HEK293 (cell line): ENCODE measurements around the gene STIP1.
A peak's percentile ranks its signal among the peaks of the same experiment; 100 is the strongest.

ENCODE experiments used
- BCL11A ChIP-seq: fragments of 450-650 bp; formaldehyde crosslinking; IDR thresholded peaks from 2 replicates; pipeline ENCODE4 v1.5.1; 2016; ENCODE audit warnings: low read depth, missing biosample characterization, missing genetic modification characterization
- GFI1B ChIP-seq: fragments of 450-650 bp; formaldehyde crosslinking; IDR thresholded peaks from 2 replicates; pipeline ENCODE4 v1.5.1; 2016; ENCODE audit warnings: missing biosample characterization, missing genetic modification characterization
- GLI2 ChIP-seq: fragments of 450-650 bp; formaldehyde crosslinking; IDR thresholded peaks from 2 replicates; pipeline ENCODE4; 2017; ENCODE audit warnings: missing biosample characterization, missing genetic modification characterization, low read depth, borderline replicate concordance
- GLIS1 ChIP-seq: fragments of 450-650 bp; formaldehyde crosslinking; IDR thresholded peaks from 2 replicates; pipeline ENCODE4 v1.5.1; 2016; ENCODE audit warnings: missing biosample characterization, missing genetic modification characterization
- HOXC10 ChIP-seq: sonication (generic); formaldehyde crosslinking; IDR thresholded peaks from 2 replicates; pipeline ENCODE4 v1.8.1; 2023; ENCODE audit warnings: mild to moderate bottlenecking, missing genetic modification reagents
- KLF7 ChIP-seq: fragments of 450-650 bp; formaldehyde crosslinking; IDR thresholded peaks from 2 replicates; pipeline ENCODE4 v1.5.1; 2016; ENCODE audit warnings: missing biosample characterization, missing genetic modification characterization, borderline replicate concordance
- RBAK ChIP-seq: fragments of 450-650 bp; formaldehyde crosslinking; IDR thresholded peaks from 2 replicates; pipeline ENCODE4 v1.5.1; 2016; ENCODE audit warnings: missing biosample characterization, missing genetic modification characterization
- WT1 ChIP-seq: fragments of 450-650 bp; formaldehyde crosslinking; IDR thresholded peaks from 2 replicates; pipeline ENCODE4 v1.5.1; 2016; ENCODE audit warnings: missing biosample characterization, missing genetic modification characterization
- ZBTB48 ChIP-seq: fragments of 450-650 bp; formaldehyde crosslinking; IDR thresholded peaks from 2 replicates; pipeline ENCODE4 v1.5.1; 2016; ENCODE audit warnings: missing biosample characterization, missing genetic modification characterization
- ZFP37 ChIP-seq: fragments of 450-650 bp; formaldehyde crosslinking; IDR thresholded peaks from 2 replicates; pipeline ENCODE4 v1.5.1; 2016; ENCODE audit warnings: missing biosample characterization, missing genetic modification characterization
- ZNF138 ChIP-seq: fragments of 450-650 bp; formaldehyde crosslinking; IDR thresholded peaks from 2 replicates; pipeline ENCODE4 v1.5.1; 2016; ENCODE audit warnings: missing biosample characterization, missing genetic modification characterization, borderline replicate concordance
- ZNF140 ChIP-seq: fragments of 450-650 bp; formaldehyde crosslinking; IDR thresholded peaks from 2 replicates; pipeline ENCODE4 v1.5.1; 2016; ENCODE audit warnings: missing biosample characterization, missing genetic modification characterization
- ZNF266 ChIP-seq: fragments of 450-650 bp; formaldehyde crosslinking; IDR thresholded peaks from 2 replicates; pipeline ENCODE4 v1.5.1; 2016; ENCODE audit warnings: missing biosample characterization, missing genetic modification characterization, low read depth
- ZNF341 ChIP-seq: fragments of 450-650 bp; formaldehyde crosslinking; IDR thresholded peaks from 2 replicates; pipeline ENCODE4; 2016; ENCODE audit warnings: low read depth, missing biosample characterization, missing genetic modification characterization
- ZNF37A ChIP-seq: fragments of 450-650 bp; IDR thresholded peaks from 2 replicates; pipeline ENCODE4 v1.5.1; 2018; ENCODE audit warnings: missing biosample characterization, missing genetic modification characterization
- ZNF391 ChIP-seq: fragments of 450-650 bp; formaldehyde crosslinking; IDR thresholded peaks from 2 replicates; pipeline ENCODE4 v1.5.1; 2016; ENCODE audit warnings: low read depth, missing biosample characterization, missing genetic modification characterization, borderline replicate concordance
- ZNF416 ChIP-seq: fragments of 450-650 bp; formaldehyde crosslinking; IDR thresholded peaks from 2 replicates; pipeline ENCODE4 v1.5.1; 2016; ENCODE audit warnings: missing biosample characterization, missing genetic modification characterization
- ZNF48 ChIP-seq: fragments of 450-650 bp; formaldehyde crosslinking; IDR thresholded peaks from 2 replicates; pipeline ENCODE4 v1.5.1; 2016; ENCODE audit warnings: missing biosample characterization, missing genetic modification characterization
- ZNF514 ChIP-seq: fragments of 450-650 bp; formaldehyde crosslinking; IDR thresholded peaks from 2 replicates; pipeline ENCODE4 v1.5.1; 2016; ENCODE audit warnings: missing biosample characterization, missing genetic modification characterization
- ZNF544 ChIP-seq: fragments of 450-650 bp; formaldehyde crosslinking; IDR thresholded peaks from 2 replicates; pipeline ENCODE4 v1.5.0; 2017; ENCODE audit warnings: missing biosample characterization, missing genetic modification characterization
- ZNF548 ChIP-seq: fragments of 450-650 bp; formaldehyde crosslinking; IDR thresholded peaks from 2 replicates; pipeline ENCODE4 v1.5.1; 2016; ENCODE audit warnings: missing biosample characterization, missing genetic modification characterization
- ZNF558 ChIP-seq: fragments of 450-650 bp; formaldehyde crosslinking; IDR thresholded peaks from 2 replicates; pipeline ENCODE4 v1.5.1; 2016; ENCODE audit warnings: missing biosample characterization, missing genetic modification characterization
- ZNF571 ChIP-seq: fragments of 450-650 bp; formaldehyde crosslinking; IDR thresholded peaks from 2 replicates; pipeline ENCODE4 v1.5.0; 2017; ENCODE audit warnings: missing biosample characterization, missing genetic modification characterization
- ZNF621 ChIP-seq: fragments of 450-650 bp; formaldehyde crosslinking; IDR thresholded peaks from 2 replicates; pipeline ENCODE4 v1.5.1; 2017; ENCODE audit warnings: missing biosample characterization, missing genetic modification characterization
- ZNF623 ChIP-seq: fragments of 450-650 bp; formaldehyde crosslinking; IDR thresholded peaks from 2 replicates; pipeline ENCODE4 v1.5.1; 2016; ENCODE audit warnings: missing biosample characterization, missing genetic modification characterization
- ZNF654 ChIP-seq: fragments of 450-650 bp; formaldehyde crosslinking; IDR thresholded peaks from 2 replicates; pipeline ENCODE4 v1.5.1; 2016; ENCODE audit warnings: low read depth, missing biosample characterization, missing genetic modification characterization
- ZNF670 ChIP-seq: fragments of 450-650 bp; formaldehyde crosslinking; IDR thresholded peaks from 2 replicates; pipeline ENCODE4 v1.5.1; 2016; ENCODE audit warnings: missing biosample characterization, missing genetic modification characterization, low read depth
- ZNF701 ChIP-seq: fragments of 450-650 bp; formaldehyde crosslinking; IDR thresholded peaks from 2 replicates; pipeline ENCODE4 v1.5.1; 2016; ENCODE audit warnings: missing biosample characterization, missing genetic modification characterization
- ZNF707 ChIP-seq: fragments of 450-650 bp; formaldehyde crosslinking; IDR thresholded peaks from 2 replicates; pipeline ENCODE4 v1.5.1; 2016; ENCODE audit warnings: missing biosample characterization, missing genetic modification characterization
- ZNF830 ChIP-seq: fragments of 450-650 bp; IDR thresholded peaks from 2 replicates; pipeline ENCODE4 v1.5.0; 2018; ENCODE audit warnings: missing biosample characterization, missing genetic modification characterization, low read depth, mild to moderate bottlenecking, moderate library complexity
- ZSCAN30 ChIP-seq: fragments of 450-650 bp; IDR thresholded peaks from 2 replicates; pipeline ENCODE4 v1.5.1; 2018; ENCODE audit warnings: missing biosample characterization, mild to moderate bottlenecking, missing genetic modification characterization, moderate library complexity
- TF ChIP-seq, protein P1 (sequence below): fragments of 450-650 bp; formaldehyde crosslinking; IDR thresholded peaks from 2 replicates; pipeline ENCODE4 v1.5.1; 2016; ENCODE audit warnings: missing biosample characterization, missing genetic modification characterization
- TF ChIP-seq, protein P2 (sequence below): fragments of 450-650 bp; formaldehyde crosslinking; IDR thresholded peaks from 2 replicates; pipeline ENCODE4 v1.5.1; 2017; ENCODE audit warnings: missing biosample characterization, missing genetic modification characterization
- TF ChIP-seq, protein P3 (sequence below): fragments of 450-650 bp; formaldehyde crosslinking; IDR thresholded peaks from 2 replicates; pipeline ENCODE4 v1.5.1; 2017; ENCODE audit warnings: missing biosample characterization, missing genetic modification characterization
- TF ChIP-seq, protein P4 (sequence below): fragments of 450-650 bp; formaldehyde crosslinking; IDR thresholded peaks from 2 replicates; pipeline ENCODE4 v1.5.1; 2016; ENCODE audit warnings: missing biosample characterization, missing genetic modification characterization
- TF ChIP-seq, protein P5 (sequence below): fragments of 450-650 bp; formaldehyde crosslinking; IDR thresholded peaks from 2 replicates; pipeline ENCODE4 v1.5.1; 2017; ENCODE audit warnings: missing biosample characterization, missing genetic modification characterization

Gene STIP1

DNA sequence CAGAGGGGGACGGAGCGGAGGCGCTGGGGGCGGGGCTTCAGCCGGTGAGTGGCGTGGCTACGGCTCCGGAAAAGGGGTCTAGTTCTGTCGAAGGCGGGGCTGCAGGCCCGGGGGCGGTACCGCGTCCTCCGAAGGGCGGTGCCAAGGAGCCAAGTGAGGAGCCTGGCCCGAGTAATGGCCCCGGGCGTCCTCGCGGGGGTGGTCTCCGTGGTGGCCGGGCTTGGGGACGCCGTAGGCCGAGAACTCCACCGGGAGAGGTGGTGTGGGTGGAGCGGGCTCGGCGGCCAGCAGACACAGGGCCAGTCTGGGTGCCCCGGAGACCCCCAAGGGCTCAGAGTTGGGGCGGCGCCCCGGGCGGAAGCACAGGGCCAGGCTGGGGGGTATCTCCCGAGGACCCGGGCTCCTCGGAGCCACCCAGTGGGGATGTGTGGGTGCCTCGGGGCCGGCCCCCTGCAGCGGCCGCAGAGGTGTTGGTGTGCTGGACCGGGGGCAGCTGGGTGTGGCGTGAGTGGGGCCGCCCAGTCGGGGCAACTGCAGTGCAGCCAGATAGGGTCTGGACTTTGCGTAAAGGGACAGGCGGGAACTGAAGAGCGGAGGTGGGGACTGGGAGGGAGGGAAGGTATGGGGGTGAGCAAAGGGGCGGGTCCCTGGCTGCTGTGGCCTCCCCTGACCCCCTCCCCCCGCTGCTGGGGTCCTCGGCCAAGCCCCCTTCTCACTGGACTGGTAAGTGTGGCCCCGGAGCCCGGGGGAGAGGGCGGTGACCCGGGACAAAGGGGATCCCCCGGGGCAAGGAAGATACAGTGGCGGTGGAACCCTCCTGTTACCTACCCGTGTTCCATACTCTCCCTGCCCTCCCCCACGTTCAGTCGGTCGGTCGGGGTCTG is 55.8 kb downstream of the STIP1 start (continued):
- TF ChIP-seq BCL11A (tag by site-specific recombination) (no peak), GLIS1 (tag by site-specific recombination) (peak; percentile 99), ZNF830 (tag by site-specific recombination) (no peak), ZNF48 (tag by site-specific recombination) (no peak), ZNF514 (no peak), ZFP37 (tag by site-specific recombination) (no peak), WT1 (tag by site-specific recombination) (peak; percentile 25; the same call in 1 of the 2 replicates), ZSCAN30 (tag by site-specific recombination) (no peak), ZNF701 (tag by site-specific recombination) (no peak), GLI2 (tag by site-specific recombination) (no peak), KLF7 (tag by site-specific recombination) (no peak), ZNF140 (tag by site-specific recombination) (no peak), ZNF391 (tag by site-specific recombination) (no peak), ZNF654 (tag by site-specific recombination) (no peak), ZBTB48 (peak; percentile 60; the same call in 1 of the 2 replicates), ZNF138 (tag by site-specific recombination) (no peak), ZNF548 (tag by site-specific recombination) (no peak), GFI1B (tag by site-specific recombination) (no peak), ZNF558 (tag by site-specific recombination) (no peak), HOXC10 (CRISPR knock-in tag) (no peak), ZNF416 (no peak), ZNF621 (no peak), ZNF670 (tag by site-specific recombination) (no peak), RBAK (tag by site-specific recombination) (no peak), ZNF571 (tag by site-specific recombination) (no peak), ZNF37A (tag by site-specific recombination) (no peak), ZNF707 (no peak), ZNF544 (tag by site-specific recombination) (no peak), ZNF341 (tag by site-specific recombination) (peak; percentile 90), ZNF623 (no peak), ZNF266 (tag by site-specific recombination) (no peak)
- TF ChIP-seq, protein P1, sequence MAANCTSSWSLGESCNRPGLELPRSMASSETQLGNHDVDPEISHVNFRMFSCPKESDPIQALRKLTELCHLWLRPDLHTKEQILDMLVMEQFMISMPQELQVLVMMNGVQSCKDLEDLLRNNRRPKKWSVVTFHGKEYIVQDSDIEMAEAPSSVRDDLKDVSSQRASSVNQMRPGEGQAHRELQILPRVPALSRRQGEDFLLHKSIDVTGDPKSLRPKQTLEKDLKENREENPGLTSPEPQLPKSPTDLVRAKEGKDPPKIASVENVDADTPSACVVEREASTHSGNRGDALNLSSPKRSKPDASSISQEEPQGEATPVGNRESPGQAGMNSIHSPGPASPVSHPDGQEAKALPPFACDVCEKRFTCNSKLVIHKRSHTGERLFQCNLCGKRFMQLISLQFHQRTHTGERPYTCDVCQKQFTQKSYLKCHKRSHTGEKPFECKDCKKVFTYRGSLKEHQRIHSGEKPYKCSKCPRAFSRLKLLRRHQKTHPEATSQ = no peak
- TF ChIP-seq, protein P2, sequence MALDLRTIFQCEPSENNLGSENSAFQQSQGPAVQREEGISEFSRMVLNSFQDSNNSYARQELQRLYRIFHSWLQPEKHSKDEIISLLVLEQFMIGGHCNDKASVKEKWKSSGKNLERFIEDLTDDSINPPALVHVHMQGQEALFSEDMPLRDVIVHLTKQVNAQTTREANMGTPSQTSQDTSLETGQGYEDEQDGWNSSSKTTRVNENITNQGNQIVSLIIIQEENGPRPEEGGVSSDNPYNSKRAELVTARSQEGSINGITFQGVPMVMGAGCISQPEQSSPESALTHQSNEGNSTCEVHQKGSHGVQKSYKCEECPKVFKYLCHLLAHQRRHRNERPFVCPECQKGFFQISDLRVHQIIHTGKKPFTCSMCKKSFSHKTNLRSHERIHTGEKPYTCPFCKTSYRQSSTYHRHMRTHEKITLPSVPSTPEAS (tag by site-specific recombination) = no peak
- TF ChIP-seq, protein P3, sequence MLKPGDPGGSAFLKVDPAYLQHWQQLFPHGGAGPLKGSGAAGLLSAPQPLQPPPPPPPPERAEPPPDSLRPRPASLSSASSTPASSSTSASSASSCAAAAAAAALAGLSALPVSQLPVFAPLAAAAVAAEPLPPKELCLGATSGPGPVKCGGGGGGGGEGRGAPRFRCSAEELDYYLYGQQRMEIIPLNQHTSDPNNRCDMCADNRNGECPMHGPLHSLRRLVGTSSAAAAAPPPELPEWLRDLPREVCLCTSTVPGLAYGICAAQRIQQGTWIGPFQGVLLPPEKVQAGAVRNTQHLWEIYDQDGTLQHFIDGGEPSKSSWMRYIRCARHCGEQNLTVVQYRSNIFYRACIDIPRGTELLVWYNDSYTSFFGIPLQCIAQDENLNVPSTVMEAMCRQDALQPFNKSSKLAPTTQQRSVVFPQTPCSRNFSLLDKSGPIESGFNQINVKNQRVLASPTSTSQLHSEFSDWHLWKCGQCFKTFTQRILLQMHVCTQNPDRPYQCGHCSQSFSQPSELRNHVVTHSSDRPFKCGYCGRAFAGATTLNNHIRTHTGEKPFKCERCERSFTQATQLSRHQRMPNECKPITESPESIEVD = no peak
- TF ChIP-seq, protein P4, sequence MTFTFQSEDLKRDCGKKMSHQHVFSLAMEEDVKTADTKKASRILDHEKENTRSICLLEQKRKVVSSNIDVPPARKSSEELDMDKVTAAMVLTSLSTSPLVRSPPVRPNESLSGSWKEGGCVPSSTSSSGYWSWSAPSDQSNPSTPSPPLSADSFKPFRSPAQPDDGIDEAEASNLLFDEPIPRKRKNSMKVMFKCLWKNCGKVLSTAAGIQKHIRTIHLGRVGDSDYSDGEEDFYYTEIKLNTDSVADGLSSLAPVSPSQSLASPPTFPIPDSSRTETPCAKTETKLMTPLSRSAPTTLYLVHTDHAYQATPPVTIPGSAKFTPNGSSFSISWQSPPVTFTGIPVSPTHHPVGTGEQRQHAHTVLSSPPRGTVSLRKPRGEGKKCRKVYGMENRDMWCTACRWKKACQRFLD (tag by site-specific recombination) = no peak
- TF ChIP-seq, protein P5, sequence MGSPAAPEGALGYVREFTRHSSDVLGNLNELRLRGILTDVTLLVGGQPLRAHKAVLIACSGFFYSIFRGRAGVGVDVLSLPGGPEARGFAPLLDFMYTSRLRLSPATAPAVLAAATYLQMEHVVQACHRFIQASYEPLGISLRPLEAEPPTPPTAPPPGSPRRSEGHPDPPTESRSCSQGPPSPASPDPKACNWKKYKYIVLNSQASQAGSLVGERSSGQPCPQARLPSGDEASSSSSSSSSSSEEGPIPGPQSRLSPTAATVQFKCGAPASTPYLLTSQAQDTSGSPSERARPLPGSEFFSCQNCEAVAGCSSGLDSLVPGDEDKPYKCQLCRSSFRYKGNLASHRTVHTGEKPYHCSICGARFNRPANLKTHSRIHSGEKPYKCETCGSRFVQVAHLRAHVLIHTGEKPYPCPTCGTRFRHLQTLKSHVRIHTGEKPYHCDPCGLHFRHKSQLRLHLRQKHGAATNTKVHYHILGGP (tag by site-specific recombination) = no peak
